Psoas muscle (tissue), 8 donors: Measurements from ENCODE around the gene GJB5. TPM values are rescaled to one million over a fixed set of nuclear protein-coding genes. Genes with fewer than 3 reads are reported as not detected.

Experiments
- ATAC-seq, 4 donors: fragments of 200-7000 bp; cut with Tn5 transposase; one replicate each; pipeline ENCODE4 v1.9.1; 2020; ENCODE audit warnings: moderate library complexity in 3 of 4, mild to moderate bottlenecking in 2 of 4
- DNase-seq, 2 donors: peaks; one replicate each; pipeline ENCODE4 v3.0.0-alpha.2; 2020
- H3K27ac ChIP-seq: fragments of 200-600 bp; one replicate; pipeline ENCODE4 v1.8.0; 2022
- H3K27me3 ChIP-seq, 3 donors: fragments of 200-600 bp in 1 of 3; one replicate each; pipeline versions ENCODE4 v1.6.1 to v1.8.0; 2013 to 2022; ENCODE audit warnings: low read length in 2 of 3, mild to moderate bottlenecking in 2 of 3, moderate library complexity in 1 of 3; ENCODE audit not compliant: insufficient read depth in 3 of 3
- H3K36me3 ChIP-seq, 2 donors: fragments of 200-600 bp in 1 of 2; one replicate each; pipeline versions ENCODE4 v1.6.1 to v1.8.0; 2013 to 2022; ENCODE audit warnings: low read depth in 1 of 2, mild to moderate bottlenecking in 1 of 2, moderate library complexity in 1 of 2; ENCODE audit not compliant: insufficient read depth in 1 of 2
- H3K4me1 ChIP-seq: fragments of 200-600 bp; one replicate; pipeline ENCODE4 v1.8.0; 2022
- H3K4me3 ChIP-seq: fragments of 200-600 bp; one replicate; pipeline ENCODE4 v1.8.0; 2022; ENCODE audit warnings: mild to moderate bottlenecking
- H3K9me3 ChIP-seq: fragments of 200-600 bp; one replicate; pipeline ENCODE4 v1.8.0; 2022
- WGBS, 3 donors: extraction: QIAGEN DNeasy Blood & Tissue Kit; methylation state at CpG; one replicate each; pipeline versions ENCODE4 v1.1.6 to v1.1.7; 2013; 5-methylcytosine and 5-hydroxymethylcytosine counted together
- intact Hi-C, 2 donors: fragments of 100-400 bp; cut with DNase I; formaldehyde crosslinking; loops; one replicate each; pipeline versions ENCODE4 v1.11.0 to v1.14.2; 2022
- polyA plus RNA-seq, 3 donors: library from polyadenylated mRNA; stranded (reverse); fragments of 200-250 nt; gene quantifications; one replicate each; pipeline ENCODE4 v1.2.3, GENCODE V29; 2013
- total RNA-seq, 4 donors: library from RNA; stranded (reverse); fragmentation: NEBNext Ultra II Directional in 2 of 4; extraction: Animal tissue kit (Norgen Biotek cat#: 25700) in 2 of 4; gene quantifications; one replicate each; pipeline versions ENCODE4 v1.2.1 to v1.2.4, GENCODE V29; 2021 to 2023
- TF ChIP-seq, protein P1 (sequence below): fragments of 200-600 bp; IDR thresholded peaks from one replicate; pipeline ENCODE4 v1.8.0; 2022; ENCODE audit warnings: antibody characterized with exemption
- donor health status: healthy with polysubstance abuse.
- donor health status: DM: no; HTN: no; CAD: no; lungs with moderate emphysema.
- donor health status: Bipolar disorder and iron deficiency.
- donor health status: healthy.
- donor health status: DM: yes; HTN: yes; CAD: no.
- donor health status: DM: no; HTN: no; CAD: no.
- donor health status: DM: no; HTN: no; CAD: no.
- donor health status: DM: yes; HTN: yes; CAD: no.

GJB5 gene
- total and polyA plus RNA-seq, 7 donors: 0.03 TPM; not detected in 6

- TF ChIP-seq, protein P1, sequence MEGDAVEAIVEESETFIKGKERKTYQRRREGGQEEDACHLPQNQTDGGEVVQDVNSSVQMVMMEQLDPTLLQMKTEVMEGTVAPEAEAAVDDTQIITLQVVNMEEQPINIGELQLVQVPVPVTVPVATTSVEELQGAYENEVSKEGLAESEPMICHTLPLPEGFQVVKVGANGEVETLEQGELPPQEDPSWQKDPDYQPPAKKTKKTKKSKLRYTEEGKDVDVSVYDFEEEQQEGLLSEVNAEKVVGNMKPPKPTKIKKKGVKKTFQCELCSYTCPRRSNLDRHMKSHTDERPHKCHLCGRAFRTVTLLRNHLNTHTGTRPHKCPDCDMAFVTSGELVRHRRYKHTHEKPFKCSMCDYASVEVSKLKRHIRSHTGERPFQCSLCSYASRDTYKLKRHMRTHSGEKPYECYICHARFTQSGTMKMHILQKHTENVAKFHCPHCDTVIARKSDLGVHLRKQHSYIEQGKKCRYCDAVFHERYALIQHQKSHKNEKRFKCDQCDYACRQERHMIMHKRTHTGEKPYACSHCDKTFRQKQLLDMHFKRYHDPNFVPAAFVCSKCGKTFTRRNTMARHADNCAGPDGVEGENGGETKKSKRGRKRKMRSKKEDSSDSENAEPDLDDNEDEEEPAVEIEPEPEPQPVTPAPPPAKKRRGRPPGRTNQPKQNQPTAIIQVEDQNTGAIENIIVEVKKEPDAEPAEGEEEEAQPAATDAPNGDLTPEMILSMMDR: no peak
- intact Hi-C loops: no loop called here
- no peak for ATAC-seq
These were observed 24.7 kb downstream of the GJB5 start for GRCh38 chr1:34779526-34779925.

DNA sequence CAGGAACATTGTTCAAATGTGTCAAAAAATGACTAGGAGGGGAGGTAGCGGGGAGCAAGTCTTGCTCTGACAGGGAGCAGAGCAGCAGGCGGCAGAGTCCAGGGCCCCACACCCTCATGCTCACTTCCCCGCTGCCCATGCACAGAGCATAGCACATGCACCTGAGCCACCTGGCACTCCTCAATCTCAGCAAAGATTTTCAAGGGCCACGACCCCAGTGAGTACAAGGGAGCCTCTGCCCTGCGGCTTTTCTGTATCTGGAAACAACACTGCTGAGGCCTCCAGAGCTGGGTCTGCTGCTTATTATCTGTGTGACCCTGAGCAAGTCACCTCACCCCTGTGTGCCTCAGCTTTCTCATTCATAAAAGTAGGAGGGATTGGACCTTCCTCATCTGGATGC lies 25.1 kb downstream of the GJB5 start:
- Histone ChIP-seq H3K36me3 (no peaks in the 10 kb centered on the region), H3K4me1 (no peaks in the 10 kb centered on the region), H3K27ac (no peak overlapping the region), H3K27me3 (peaks cover 0 to 60% (median 16%) of the 10 kb centered on the region in 3 donors), H3K4me3 (no peak overlapping the region), H3K9me3 (no peaks in the 10 kb centered on the region)
- intact Hi-C loops: no loop called here
- DNase-seq (peak in 1 of 2 donors; percentile 14), ATAC-seq (no peak)
- TF ChIP-seq, protein P1: no peak
- 83 to 90% (median 89%) methylated on average over 5 of the region's 5 CpGs for WGBS, 3 donors

More at GRCh38 chr1:34779526-34779925, 24.7 kb downstream of the GJB5 start:
- WGBS, 3 donors: 69 to 73% (median 70%) methylated on average over 5 of the region's 5 CpGs
- no peak overlapping the region for H3K27ac ChIP-seq
- no peaks in the 10 kb centered on the region for H3K9me3 ChIP-seq
- peaks cover 0 to 60% (median 19%) of the 10 kb centered on the region in 3 donors for H3K27me3 ChIP-seq
- peak in 1 of 2 donors; percentile 6 for DNase-seq
- no peak overlapping the region for H3K4me3 ChIP-seq
- H3K36me3 ChIP-seq: no peaks in the 10 kb centered on the region
- no peaks in the 10 kb centered on the region for H3K4me1 ChIP-seq

DNA sequence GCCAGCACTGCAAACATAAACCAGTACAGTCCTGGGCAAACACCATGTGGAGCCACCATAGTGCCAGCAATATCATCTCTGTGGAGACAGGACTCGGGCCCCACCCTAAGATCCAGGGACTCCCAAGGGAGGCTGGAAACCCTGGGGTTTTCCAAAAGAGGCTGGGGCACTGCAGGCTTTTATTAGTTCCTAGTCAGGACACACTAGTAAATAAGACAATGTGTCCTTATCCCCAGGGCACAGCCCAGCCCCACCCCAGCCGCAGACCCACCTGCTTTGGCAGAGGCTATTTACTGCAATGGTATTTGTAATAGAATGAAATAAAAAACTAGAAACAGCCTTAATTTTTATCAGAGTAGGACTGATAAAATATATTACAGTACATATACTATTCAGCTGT lies 25.7 kb downstream of the GJB5 start:
- WGBS, 3 donors: 70 to 81% (median 74%) methylated on average over 2 of the region's 2 CpGs
- TF ChIP-seq, protein P1: no peak
- Histone ChIP-seq H3K4me3 (no peak overlapping the region), H3K27me3 (peaks cover 0 to 60% (median 16%) of the 10 kb centered on the region in 3 donors), H3K36me3 (no peaks in the 10 kb centered on the region), H3K27ac (no peak overlapping the region), H3K4me1 (no peaks in the 10 kb centered on the region), H3K9me3 (no peaks in the 10 kb centered on the region)
- intact Hi-C loops: no loop called here
- DNase-seq: peak in 1 of 2 donors; percentile 4
- ATAC-seq: no peak

GRCh38 chr1:34781071-34781843 lies 26.4 kb downstream of the GJB5 start, which contains the start of gene GJB3:
TSS of gene GJB3 (plus strand) at chr1:34781214. CDS start at chr1:34784763, 3,549 bp downstream.
- H3K9me3 ChIP-seq: no peaks in the 10 kb centered on the region
- TF ChIP-seq, protein P1: no peak
- intact Hi-C loops: no loop called here
- peaks cover 0 to 56% (median 16%) of the 10 kb centered on the region in 3 donors for H3K27me3 ChIP-seq
- no peak within 1 kb of the TSS for H3K27ac ChIP-seq
- ATAC-seq (peak in 2 of 4 donors; percentile 23 to 45), DNase-seq (peak in 1 of 2 donors; percentile 30)
- no peaks in the 10 kb centered on the region for H3K4me1 ChIP-seq
- peak within 1 kb of the TSS; percentile 44 for H3K4me3 ChIP-seq
- WGBS, 3 donors: 1 to 3% (median 2%) methylated on average over 44 to 62 of the region's 62 CpGs
- H3K36me3 ChIP-seq: no peaks in the 10 kb centered on the region
